Neuronal stem cell (in vitro differentiated cells): ENCODE data around the gene PER3.

Experiments
- DNase-seq: peaks from one replicate; pipeline ENCODE4 v3.0.0-alpha.2; 2013; ENCODE audit warnings: low spot score
- H2AFZ ChIP-seq: one replicate; pipeline ENCODE4 v1.6.1; 2013; ENCODE audit warnings: mild to moderate bottlenecking, low read length, inconsistent platforms
- H2AK5ac ChIP-seq: 2 replicates; pipeline ENCODE4 v1.6.1; 2013; ENCODE audit warnings: low read depth, mild to moderate bottlenecking, inconsistent platforms, low read length, moderate library complexity, mixed read lengths
- H2BK120ac ChIP-seq: 2 replicates; pipeline ENCODE4 v1.6.1; 2013; ENCODE audit warnings: low read depth, mild to moderate bottlenecking, inconsistent platforms, low read length, moderate library complexity, mixed read lengths
- H2BK12ac ChIP-seq: one replicate; pipeline ENCODE4 v1.6.1; 2013; ENCODE audit warnings: low read length, inconsistent platforms
- H2BK15ac ChIP-seq: 2 replicates; pipeline ENCODE4 v1.6.1; 2013; ENCODE audit warnings: mild to moderate bottlenecking, low read length, inconsistent platforms, mixed read lengths
- H2BK5ac ChIP-seq: one replicate; pipeline ENCODE4 v1.6.1; 2013; ENCODE audit warnings: inconsistent platforms, mild to moderate bottlenecking, low read length, moderate library complexity
- H3K14ac ChIP-seq: one replicate; pipeline ENCODE4 v1.6.1; 2013; ENCODE audit warnings: low read length, inconsistent platforms
- H3K18ac ChIP-seq: 2 replicates; pipeline ENCODE4 v1.6.1; 2013; ENCODE audit warnings: low read length, inconsistent platforms
- H3K23ac ChIP-seq: 2 replicates; pipeline ENCODE4 v1.6.1; 2013; ENCODE audit warnings: low read depth, mild to moderate bottlenecking, mixed read lengths, low read length, inconsistent platforms; ENCODE audit not compliant: poor library complexity
- H3K27ac ChIP-seq: replicated peaks from 3 replicates; pipeline ENCODE4 v1.5.1; 2013; ENCODE audit warnings: low read length, inconsistent platforms
- H3K27me3 ChIP-seq, 3 experiments: 2 replicates each; pipeline ENCODE4 v1.6.1; 2013; ENCODE audit warnings: low read length in 3 of 3, mild to moderate bottlenecking in 2 of 3, inconsistent platforms in 1 of 3, low read depth in 1 of 3, mixed read lengths in 1 of 3, moderate library complexity in 1 of 3; ENCODE audit not compliant: control insufficient read depth in 3 of 3, insufficient read depth in 3 of 3
- H3K36me3 ChIP-seq, 2 donors: replicated peaks in 1 of 2; 2 replicates each; pipeline ENCODE4 v1.6.1; 2013; ENCODE audit warnings: low read length in 2 of 2; ENCODE audit not compliant: control insufficient read depth in 2 of 2, insufficient read depth in 2 of 2
- H3K4ac ChIP-seq: 2 replicates; pipeline ENCODE4 v1.6.1; 2013; ENCODE audit warnings: inconsistent platforms, mild to moderate bottlenecking, low read length, moderate library complexity
- H3K4me1 ChIP-seq, 2 donors: 1 replicate in 1 of 2; 2 replicates in 1 of 2; pipeline ENCODE4 v1.6.1; 2013; ENCODE audit warnings: low read length in 2 of 2, low read depth in 1 of 2; ENCODE audit not compliant: control insufficient read depth in 2 of 2, insufficient read depth in 1 of 2
- H3K4me2 ChIP-seq: one replicate; pipeline ENCODE4 v1.6.1; 2013; ENCODE audit warnings: mild to moderate bottlenecking, low read length, inconsistent platforms; ENCODE audit not compliant: insufficient read depth, poor library complexity, severe bottlenecking
- H3K4me3 ChIP-seq, 2 donors: 2 replicates each; pipeline ENCODE4 v1.5.1; 2013; ENCODE audit warnings: low read length in 2 of 2, mild to moderate bottlenecking in 2 of 2, inconsistent platforms in 1 of 2, moderate library complexity in 1 of 2
- H3K79me1 ChIP-seq: one replicate; pipeline ENCODE4 v1.6.1; 2013; ENCODE audit warnings: low read depth, mild to moderate bottlenecking, inconsistent platforms, low read length, moderate library complexity
- H3K9ac ChIP-seq: one replicate; pipeline ENCODE4 v1.6.1; 2013; ENCODE audit warnings: mild to moderate bottlenecking, low read depth, low read length, inconsistent platforms; ENCODE audit not compliant: poor library complexity
- H3K9me3 ChIP-seq, 2 donors: replicated peaks in 1 of 2; 2 replicates each; pipeline versions ENCODE3 to v1.6.1; 2013; ENCODE audit warnings: low read length in 2 of 2, mild to moderate bottlenecking in 2 of 2, inconsistent platforms in 1 of 2, low read depth in 1 of 2, mixed read lengths in 1 of 2, moderate library complexity in 1 of 2; ENCODE audit not compliant: control insufficient read depth in 2 of 2, insufficient read depth in 1 of 2
- H4K8ac ChIP-seq: one replicate; pipeline ENCODE4 v1.6.1; 2013; ENCODE audit warnings: low read depth, mild to moderate bottlenecking, inconsistent platforms, low read length, moderate library complexity
- H4K91ac ChIP-seq: one replicate; pipeline ENCODE4 v1.6.1; 2013; ENCODE audit warnings: low read length, low read depth, mild to moderate bottlenecking, inconsistent platforms; ENCODE audit not compliant: poor library complexity
- WGBS, 2 donors: extraction: QIAGEN DNeasy Blood & Tissue Kit; methylation state at CpG; one replicate each; pipeline ENCODE4 v1.1.7; 2013; ENCODE audit warnings: missing lambda C conversion rate in 2 of 2, mixed read lengths in 1 of 2; ENCODE audit not compliant: insufficient read length in 2 of 2, insufficient replicate concordance in 1 of 2; ENCODE audit errors: extremely low coverage in 2 of 2; 5-methylcytosine and 5-hydroxymethylcytosine counted together

The PER3 gene

GRCh38 chr1:7884757-7885156 is 100.7 kb downstream of the PER3 start:
- Histone ChIP-seq H3K27ac (no peak overlapping the region), H2BK15ac (no peak overlapping the region), H3K14ac (no peak overlapping the region), H3K9me3 (no peaks in the 10 kb centered on the region), H3K27me3 (peaks cover 0 to 2% (median 0%) of the 10 kb centered on the region in 3 experiments), H4K91ac (no peak overlapping the region), H4K8ac (peak overlapping the region; percentile 90), H3K4ac (no peak overlapping the region), H3K4me1 (no peaks in the 10 kb centered on the region), H3K36me3 (no peaks in the 10 kb centered on the region), H3K9ac (no peak overlapping the region), H2AK5ac (no peak overlapping the region), H2AFZ (no peak overlapping the region), H2BK12ac (no peak overlapping the region), H3K79me1 (peaks cover 2% of the 10 kb centered on the region), H3K23ac (no peak overlapping the region), H3K18ac (no peak overlapping the region), H3K4me2 (no peak overlapping the region), H2BK120ac (no peak overlapping the region), H2BK5ac (no peak overlapping the region), H3K4me3 (no peak overlapping the region)
- no peak for DNase-seq
- no CpG with 5 or more reads among the region's 1 CpG for WGBS, 2 donors

GRCh38 chr1:7885513-7886404 is 101.7 kb downstream of the PER3 start:
- Histone ChIP-seq H3K79me1 (peaks cover 2% of the 10 kb centered on the region), H3K9me3 (no peaks in the 10 kb centered on the region), H3K9ac (no peak overlapping the region), H3K27ac (no peak overlapping the region), H3K36me3 (no peaks in the 10 kb centered on the region), H3K14ac (no peak overlapping the region), H3K23ac (peak overlapping the region; percentile 58), H3K4me2 (no peak overlapping the region), H3K4me1 (no peaks in the 10 kb centered on the region), H2AFZ (no peak overlapping the region), H3K27me3 (peaks cover 0 to 2% (median 0%) of the 10 kb centered on the region in 3 experiments), H4K8ac (no peak overlapping the region), H4K91ac (no peak overlapping the region), H3K4ac (no peak overlapping the region), H2BK12ac (no peak overlapping the region), H3K18ac (no peak overlapping the region), H3K4me3 (no peak overlapping the region), H2AK5ac (peak overlapping the region; percentile 19), H2BK15ac (no peak overlapping the region), H2BK120ac (no peak overlapping the region), H2BK5ac (no peak overlapping the region)
- WGBS, 2 donors = no CpG with 5 or more reads among the region's 27 CpGs
- no peak for DNase-seq

- H2BK5ac ChIP-seq = no peak overlapping the region
Measured at GRCh38 chr1:7886405-7886745, 102.3 kb downstream of the PER3 start.

GRCh38 chr1:7888248-7889081 is 104.4 kb downstream of the PER3 start:
- Histone ChIP-seq H3K79me1 (peaks cover 2% of the 10 kb centered on the region), H3K4ac (no peak overlapping the region), H2BK5ac (no peak overlapping the region), H3K9ac (no peak overlapping the region), H3K4me3 (no peak overlapping the region), H2BK15ac (no peak overlapping the region), H2AK5ac (no peak overlapping the region), H2BK120ac (no peak overlapping the region), H3K27ac (no peak overlapping the region), H3K9me3 (no peaks in the 10 kb centered on the region), H2BK12ac (no peak overlapping the region), H4K91ac (no peak overlapping the region), H3K36me3 (no peaks in the 10 kb centered on the region), H3K18ac (no peak overlapping the region), H3K23ac (no peak overlapping the region), H2AFZ (no peak overlapping the region), H4K8ac (no peak overlapping the region), H3K4me1 (no peaks in the 10 kb centered on the region), H3K4me2 (no peak overlapping the region), H3K14ac (no peak overlapping the region), H3K27me3 (peaks cover 0 to 7% (median 2%) of the 10 kb centered on the region in 3 experiments)
- DNase-seq = no peak
- WGBS, 2 donors = no CpG with 5 or more reads among the region's 9 CpGs

More at GRCh38 chr1:7886405-7886745, 102.3 kb downstream of the PER3 start:
- Histone ChIP-seq H3K23ac (no peak overlapping the region), H3K27me3 (peaks cover 0 to 2% (median 0%) of the 10 kb centered on the region in 3 experiments), H3K18ac (no peak overlapping the region), H4K8ac (no peak overlapping the region), H2AFZ (no peak overlapping the region), H3K9ac (no peak overlapping the region), H3K4me3 (no peak overlapping the region), H2BK15ac (no peak overlapping the region), H2BK120ac (no peak overlapping the region), H3K27ac (no peak overlapping the region), H3K14ac (no peak overlapping the region), H3K4ac (no peak overlapping the region), H3K36me3 (no peaks in the 10 kb centered on the region), H2BK12ac (no peak overlapping the region), H3K4me2 (no peak overlapping the region), H4K91ac (no peak overlapping the region), H3K79me1 (peaks cover 2% of the 10 kb centered on the region), H3K4me1 (no peaks in the 10 kb centered on the region), H3K9me3 (no peaks in the 10 kb centered on the region), H2AK5ac (no peak overlapping the region)
- no CpG with 5 or more reads among the region's 7 CpGs for WGBS, 2 donors
- no peak for DNase-seq
